ENCODE data around the gene SPAG16. TPM values are rescaled to one million over a fixed set of nuclear protein-coding genes. Genes with fewer than 3 reads are reported as not detected.
A peak's percentile ranks its signal among the peaks of the same experiment; 100 is the strongest.
"Not testable (repeated sequence)": the region's sequence is repeated elsewhere in the genome, so short reads cannot be mapped to it uniquely, and the experiment has no call there.

Gene SPAG16
- total and polyA plus RNA-seq, 5 donors = 19.9 to 28.7 (median 23.2) TPM

GRCh38 chr2:214051585-214051984 lies 767.3 kb downstream of the SPAG16 start:
- Histone ChIP-seq H3K4me1 (ENCODE audit: control insufficient read depth, insufficient read depth, low read length) (no peaks in the 10 kb centered on the region), H3K27me3 (ENCODE audit: control insufficient read depth, insufficient read depth) (no peaks in the 10 kb centered on the region), H3K9me3 (ENCODE audit: control insufficient read depth, low read length) (no peaks in the 10 kb centered on the region), H3K27ac (ENCODE audit: low read length) (no peak overlapping the region), H3K4me3 (ENCODE audit: low read length) (no peak overlapping the region)
- intact Hi-C loops (cut with DNase I) = no loop called here
- DNase-seq (no peak), ATAC-seq (no peak)
- 67% methylated on average over 1 of the region's 1 CpG for WGBS

- no peak for DNase-seq
- H3K27ac ChIP-seq (ENCODE audit: low read length) = no peak overlapping the region
- ATAC-seq = no peak
- no peaks in the 10 kb centered on the region for H3K9me3 ChIP-seq (ENCODE audit: control insufficient read depth, low read length)
- 59% methylated on average over 5 of the region's 5 CpGs for WGBS
- H3K4me1 ChIP-seq (ENCODE audit: control insufficient read depth, insufficient read depth, low read length) = no peaks in the 10 kb centered on the region
- no peaks in the 10 kb centered on the region for H3K27me3 ChIP-seq (ENCODE audit: control insufficient read depth, insufficient read depth)
- no peak overlapping the region for H3K4me3 ChIP-seq (ENCODE audit: low read length)
- intact Hi-C loops (cut with DNase I) = no loop called here
Observed at GRCh38 chr2:214052235-214052634, 768.0 kb downstream of the SPAG16 start.

DNA sequence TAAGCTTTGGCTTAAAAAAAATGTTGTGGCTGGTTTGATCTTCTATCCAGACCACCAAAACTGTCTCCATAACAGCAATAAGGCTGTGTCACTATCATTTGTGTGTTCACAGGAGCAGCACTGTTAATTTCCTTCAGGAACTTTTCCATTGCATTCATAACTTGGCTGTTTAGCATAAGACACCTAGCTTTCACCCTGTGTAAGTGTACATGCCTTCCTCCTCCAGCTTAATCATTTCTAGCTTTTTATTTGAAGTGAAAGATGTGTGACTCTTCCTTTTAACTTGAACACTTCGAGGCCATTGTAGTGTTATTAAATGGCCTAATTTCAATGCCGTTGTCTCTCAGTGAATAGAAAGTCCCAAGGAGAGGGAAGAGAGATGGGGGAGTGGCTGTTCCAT lies 773.7 kb downstream of the SPAG16 start:
- Histone ChIP-seq H3K4me3 (ENCODE audit: low read length) (no peak overlapping the region), H3K4me1 (ENCODE audit: control insufficient read depth, insufficient read depth, low read length) (no peaks in the 10 kb centered on the region), H3K27me3 (ENCODE audit: control insufficient read depth, insufficient read depth) (no peaks in the 10 kb centered on the region), H3K9me3 (ENCODE audit: control insufficient read depth, low read length) (no peaks in the 10 kb centered on the region), H3K27ac (ENCODE audit: low read length) (no peak overlapping the region)
- no peak for ATAC-seq
- no peak for DNase-seq
- WGBS = 85% methylated on average over 2 of the region's 2 CpGs
- intact Hi-C loops (cut with DNase I) = no loop called here

GRCh38 chr2:214062279-214062678 lies 778.0 kb downstream of the SPAG16 start:
- H3K27ac ChIP-seq (ENCODE audit: low read length); DNase-seq; intact Hi-C loops (cut with DNase I); H3K27me3 ChIP-seq (ENCODE audit: control insufficient read depth, insufficient read depth); ATAC-seq; H3K4me1 ChIP-seq (ENCODE audit: control insufficient read depth, insufficient read depth, low read length); H3K4me3 ChIP-seq (ENCODE audit: low read length); H3K9me3 ChIP-seq (ENCODE audit: control insufficient read depth, low read length): not testable (repeated sequence)
- 85% methylated on average over 5 of the region's 5 CpGs for WGBS

GRCh38 chr2:214064471-214064870 lies 780.2 kb downstream of the SPAG16 start:
- intact Hi-C loops (cut with DNase I) = no loop called here
- H3K27ac ChIP-seq (ENCODE audit: low read length) = no peak overlapping the region
- 82% methylated on average over 2 of the region's 2 CpGs for WGBS
- DNase-seq = no peak
- no peaks in the 10 kb centered on the region for H3K9me3 ChIP-seq (ENCODE audit: control insufficient read depth, low read length)
- no peak overlapping the region for H3K4me3 ChIP-seq (ENCODE audit: low read length)
- ATAC-seq = no peak
- H3K27me3 ChIP-seq (ENCODE audit: control insufficient read depth, insufficient read depth) = no peaks in the 10 kb centered on the region
- H3K4me1 ChIP-seq (ENCODE audit: control insufficient read depth, insufficient read depth, low read length) = no peaks in the 10 kb centered on the region

DNA sequence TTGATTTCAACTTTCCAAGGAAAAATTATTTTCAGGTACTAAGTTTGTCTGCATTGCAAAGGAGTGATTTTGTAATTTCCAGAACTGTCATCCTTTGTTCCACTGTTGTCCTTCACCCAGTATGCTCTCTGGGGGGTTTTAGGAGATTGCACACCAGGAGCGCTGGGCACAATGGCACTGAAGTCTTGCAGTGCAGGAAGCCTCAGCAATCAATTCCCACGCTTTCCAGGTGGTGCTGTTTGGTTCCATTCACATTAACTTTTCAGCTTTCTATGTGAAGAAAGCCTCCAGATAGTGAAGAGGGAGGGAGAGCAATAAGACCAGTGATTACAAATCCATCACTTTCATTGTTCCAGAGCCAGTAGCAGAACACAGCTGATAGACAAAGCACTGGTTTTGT lies 782.6 kb downstream of the SPAG16 start:
- no peak overlapping the region for H3K27ac ChIP-seq (ENCODE audit: low read length)
- no peak for DNase-seq
- no peak for ATAC-seq
- H3K4me3 ChIP-seq (ENCODE audit: low read length) = no peak overlapping the region
- WGBS = 50% methylated on average over 2 of the region's 2 CpGs
- intact Hi-C loops (cut with DNase I) = no loop called here
- no peaks in the 10 kb centered on the region for H3K27me3 ChIP-seq (ENCODE audit: control insufficient read depth, insufficient read depth)
- H3K9me3 ChIP-seq (ENCODE audit: control insufficient read depth, low read length) = no peaks in the 10 kb centered on the region
- H3K4me1 ChIP-seq (ENCODE audit: control insufficient read depth, insufficient read depth, low read length) = no peaks in the 10 kb centered on the region

DNA sequence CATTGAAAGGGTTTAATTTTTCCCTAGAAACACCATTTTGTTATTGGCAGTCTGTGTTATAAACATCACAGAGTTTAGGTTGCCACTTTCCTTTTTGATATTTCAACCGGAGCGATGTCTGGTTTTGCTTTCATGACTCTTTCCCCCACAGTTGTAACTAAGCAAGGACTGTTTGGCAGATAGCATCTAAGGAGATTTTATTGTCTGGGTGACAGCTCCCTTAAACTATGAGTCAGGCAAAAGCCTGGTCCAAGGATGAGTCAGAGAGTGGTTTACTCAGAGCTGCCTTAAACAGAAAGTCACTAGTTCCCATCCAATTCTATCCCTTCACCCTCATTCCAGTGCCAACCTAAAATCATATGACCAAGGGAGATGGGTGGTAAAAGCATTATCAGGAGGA lies 785.0 kb downstream of the SPAG16 start:
- peak in 1 of 2 donors; percentile 49 for ATAC-seq
- H3K27me3 ChIP-seq (ENCODE audit: control insufficient read depth, insufficient read depth) = no peaks in the 10 kb centered on the region
- no peak for DNase-seq
- H3K27ac ChIP-seq (ENCODE audit: low read length) = no peak overlapping the region
- H3K4me1 ChIP-seq (ENCODE audit: control insufficient read depth, insufficient read depth, low read length) = no peaks in the 10 kb centered on the region
- no peaks in the 10 kb centered on the region for H3K9me3 ChIP-seq (ENCODE audit: control insufficient read depth, low read length)
- no peak overlapping the region for H3K4me3 ChIP-seq (ENCODE audit: low read length)
- WGBS = 56% methylated on average over 2 of the region's 2 CpGs
- intact Hi-C loops (cut with DNase I) = no loop called here

DNA sequence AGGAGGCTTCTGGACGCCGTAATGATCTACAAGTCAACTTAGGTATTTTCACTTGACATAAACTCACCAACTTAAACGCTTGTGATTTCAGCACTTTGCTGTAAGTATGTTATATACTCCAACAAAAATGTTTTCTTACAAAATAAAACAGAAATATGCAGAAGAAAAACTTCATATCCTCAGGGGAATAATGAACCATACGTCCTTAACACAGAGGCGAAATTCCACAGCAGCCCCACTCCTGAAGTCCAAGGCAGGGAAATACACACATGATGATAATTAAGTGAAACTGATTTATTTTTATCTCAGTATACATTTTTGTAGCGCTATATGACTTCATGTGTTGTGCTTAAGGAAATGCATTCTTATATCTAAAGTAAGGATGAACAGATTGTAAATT lies 791.2 kb downstream of the SPAG16 start:
- Histone ChIP-seq H3K27me3 (ENCODE audit: control insufficient read depth, insufficient read depth) (no peaks in the 10 kb centered on the region), H3K9me3 (ENCODE audit: control insufficient read depth, low read length) (no peaks in the 10 kb centered on the region), H3K4me3 (ENCODE audit: low read length) (no peak overlapping the region), H3K27ac (ENCODE audit: low read length) (no peak overlapping the region), H3K4me1 (ENCODE audit: control insufficient read depth, insufficient read depth, low read length) (no peaks in the 10 kb centered on the region)
- 67% methylated on average over 6 of the region's 6 CpGs for WGBS
- no peak for DNase-seq
- ATAC-seq = no peak
- intact Hi-C loops (cut with DNase I) = no loop called here

- Histone ChIP-seq H3K4me1 (ENCODE audit: control insufficient read depth, insufficient read depth, low read length) (no peaks in the 10 kb centered on the region), H3K4me3 (ENCODE audit: low read length) (no peak overlapping the region), H3K9me3 (ENCODE audit: control insufficient read depth, low read length) (no peaks in the 10 kb centered on the region), H3K27me3 (ENCODE audit: control insufficient read depth, insufficient read depth) (no peaks in the 10 kb centered on the region), H3K27ac (ENCODE audit: low read length) (no peak overlapping the region)
- intact Hi-C loops (cut with DNase I) = no loop called here
- DNase-seq (no peak), ATAC-seq (no peak)
- WGBS = 63% methylated on average over 1 of the region's 1 CpG
Observed at GRCh38 chr2:214076527-214076926, 792.3 kb downstream of the SPAG16 start.

DNA sequence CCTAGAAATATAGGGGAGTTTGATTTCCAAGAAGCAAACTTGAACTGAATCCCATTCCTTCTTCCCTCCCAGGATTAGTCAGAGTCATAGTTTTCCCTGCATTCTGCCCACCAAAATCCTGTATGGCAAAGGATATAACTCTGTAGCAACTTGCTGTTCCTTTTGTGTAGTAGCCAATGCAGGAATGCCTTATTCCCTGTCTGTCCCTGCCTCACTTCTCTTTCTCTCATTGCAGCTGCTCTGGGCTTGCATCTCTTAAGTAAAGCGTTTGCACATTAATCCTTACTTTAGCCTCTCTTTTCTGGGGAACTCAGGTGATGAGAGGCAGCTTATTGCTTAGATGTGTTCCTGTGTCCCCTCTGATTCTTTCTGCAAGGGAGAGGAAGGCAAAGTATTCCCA lies 793.5 kb downstream of the SPAG16 start:
- Histone ChIP-seq H3K4me1 (ENCODE audit: control insufficient read depth, insufficient read depth, low read length) (no peaks in the 10 kb centered on the region), H3K27me3 (ENCODE audit: control insufficient read depth, insufficient read depth) (no peaks in the 10 kb centered on the region), H3K27ac (ENCODE audit: low read length) (no peak overlapping the region), H3K4me3 (ENCODE audit: low read length) (no peak overlapping the region), H3K9me3 (ENCODE audit: control insufficient read depth, low read length) (no peaks in the 10 kb centered on the region)
- ATAC-seq (no peak), DNase-seq (no peak)
- intact Hi-C loops (cut with DNase I) = no loop called here
- 47% methylated on average over 1 of the region's 1 CpG for WGBS

- no peak for DNase-seq
- ATAC-seq = no peak
- Histone ChIP-seq H3K27ac (ENCODE audit: low read length) (no peak overlapping the region), H3K9me3 (ENCODE audit: control insufficient read depth, low read length) (no peaks in the 10 kb centered on the region), H3K4me3 (ENCODE audit: low read length) (no peak overlapping the region), H3K4me1 (ENCODE audit: control insufficient read depth, insufficient read depth, low read length) (no peaks in the 10 kb centered on the region), H3K27me3 (ENCODE audit: control insufficient read depth, insufficient read depth) (no peaks in the 10 kb centered on the region)
- 83% methylated on average over 2 of the region's 2 CpGs for WGBS
- intact Hi-C loops (cut with DNase I) = no loop called here
Observed at GRCh38 chr2:214079032-214079431, 794.8 kb downstream of the SPAG16 start.

DNA sequence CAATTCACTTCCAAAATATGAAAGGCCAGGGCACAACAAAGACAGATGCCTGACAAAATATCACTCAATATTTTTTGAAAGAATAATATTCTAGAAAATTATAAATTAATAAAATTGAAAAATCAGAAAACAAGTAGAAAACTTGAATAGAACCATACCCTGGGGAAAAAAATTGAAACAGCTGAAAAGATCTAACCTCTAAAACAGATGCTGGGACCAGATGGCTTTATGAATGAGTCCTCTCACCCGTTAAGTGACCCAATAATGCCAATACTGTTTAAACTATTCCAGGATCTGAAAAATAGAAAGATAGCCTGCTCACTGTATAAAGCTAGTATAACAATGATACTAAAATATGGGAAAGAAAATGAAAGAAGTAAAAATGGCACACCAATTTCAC lies 804.3 kb downstream of the SPAG16 start:
- H3K27ac ChIP-seq (ENCODE audit: low read length) = no peak overlapping the region
- intact Hi-C loops (cut with DNase I) = no loop called here
- H3K27me3 ChIP-seq (ENCODE audit: control insufficient read depth, insufficient read depth) = no peaks in the 10 kb centered on the region
- no peak for ATAC-seq
- H3K4me1 ChIP-seq (ENCODE audit: control insufficient read depth, insufficient read depth, low read length) = no peaks in the 10 kb centered on the region
- DNase-seq = no peak
- 75% methylated on average over 1 of the region's 1 CpG for WGBS
- H3K4me3 ChIP-seq (ENCODE audit: low read length) = no peak overlapping the region
- no peaks in the 10 kb centered on the region for H3K9me3 ChIP-seq (ENCODE audit: control insufficient read depth, low read length)

All from right cardiac atrium (tissue), 5 donors.